Activated CD8-positive, alpha-beta memory T cell treated with anti-CD3 and anti-CD28 coated beads, Interleukin-2, amount 50 U/mL, for 4 hours (primary cell): ENCODE results near the gene RNF215.
"Not testable (repeated sequence)": the region's sequence is repeated elsewhere in the genome, so short reads cannot be mapped to it uniquely, and the experiment has no call there.

Experiments
- DNase-seq: peaks from one replicate; pipeline ENCODE4 v3.0.0-alpha.2; 2020

The RNF215 gene

DNA sequence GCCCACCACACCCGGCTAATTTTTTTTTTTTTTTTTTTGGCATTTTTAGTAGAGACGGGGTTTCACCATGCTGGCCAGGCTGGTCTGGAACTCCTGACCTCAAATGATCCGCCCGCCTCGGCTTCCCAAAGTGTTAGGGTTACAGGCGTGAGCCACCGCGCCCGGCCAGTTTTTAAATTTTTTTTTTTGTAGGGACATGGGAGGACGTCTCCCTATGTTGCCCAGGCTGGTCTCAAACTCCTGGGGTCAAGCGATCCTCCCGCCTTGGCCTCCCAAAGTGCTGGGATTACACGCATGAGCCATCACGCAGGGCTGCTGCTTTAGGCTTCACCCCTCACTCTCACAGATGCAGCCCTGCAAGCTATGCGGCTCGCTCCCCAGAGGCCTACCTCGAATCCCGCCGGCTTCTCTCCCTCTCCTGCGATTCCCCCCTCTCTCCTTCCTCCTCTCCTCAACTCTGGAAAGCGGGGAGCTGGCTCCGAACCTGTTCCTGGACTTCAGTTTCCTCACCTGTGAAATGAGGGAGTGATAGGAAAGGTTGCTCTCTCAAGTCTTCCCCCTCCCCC, 29.5 kb downstream of the RNF215 start:
- no peak for DNase-seq

DNA sequence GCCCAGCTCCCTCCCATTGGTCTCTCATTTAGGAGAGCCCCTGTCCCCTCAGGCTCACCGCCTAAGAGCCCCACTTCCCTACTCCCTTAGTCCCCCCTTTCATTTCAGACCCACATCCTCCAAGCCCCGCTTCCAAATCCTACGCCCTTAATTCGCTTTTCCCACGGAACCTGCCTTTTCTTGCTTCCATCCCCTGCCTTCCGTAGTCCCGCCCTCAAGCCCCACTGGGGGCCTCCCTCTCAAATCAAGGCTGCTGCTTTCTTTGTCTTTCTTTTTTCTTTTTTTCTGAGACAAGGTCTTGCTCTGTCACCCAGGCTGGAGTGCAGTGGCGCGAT, 30.0 kb downstream of the RNF215 start:
- no peak for DNase-seq

DNA sequence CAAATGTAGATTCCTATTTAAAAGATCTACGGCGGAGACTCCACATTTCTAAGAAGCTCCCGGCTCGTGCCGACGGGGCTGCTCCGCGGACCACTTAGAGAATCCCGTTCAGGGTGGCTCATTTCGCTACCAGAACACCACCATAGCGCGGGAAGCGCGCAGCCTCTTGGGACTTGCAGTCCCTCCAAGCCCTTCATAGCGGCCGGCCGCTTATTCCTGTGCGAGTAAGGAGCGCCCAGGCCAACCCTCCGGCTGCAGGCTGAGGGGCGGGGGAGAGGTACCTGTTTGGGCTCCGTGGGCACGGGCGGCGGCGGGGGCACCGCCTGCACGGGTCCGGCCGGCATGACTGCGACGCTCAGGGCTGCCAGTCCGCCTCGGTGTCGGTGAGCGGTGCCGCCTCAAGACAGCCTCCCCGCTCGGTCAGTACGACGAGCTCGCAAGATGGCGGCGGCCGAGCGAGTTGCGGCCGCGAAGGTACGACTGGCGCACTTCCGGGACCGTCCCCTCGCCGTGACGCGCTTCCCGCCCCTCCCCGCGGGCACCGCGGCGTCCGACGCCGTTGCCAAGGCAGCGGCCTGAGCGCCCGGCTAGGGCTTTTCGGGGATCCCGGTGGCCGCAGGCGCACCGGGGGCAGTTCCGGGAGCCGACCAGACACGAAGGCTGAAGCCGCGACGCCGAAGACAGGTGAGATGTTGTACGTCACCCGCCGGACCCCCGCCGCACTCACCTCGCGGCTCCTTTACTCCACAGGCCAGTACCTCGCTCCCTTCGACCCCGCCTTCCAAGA, 30.6 kb downstream of the RNF215 start, which contains the start of the genes CCDC157 and SF3A1:
Gene CCDC157, plus strand, starts transcription at position 559 of the 787 bp plus-strand sequence. CDS start 8,994 bp downstream, outside the sequence.
Gene SF3A1, minus strand, starts transcription at position 446 of the 787 bp plus-strand sequence. Its CDS starts 102 bp downstream, at position 344.
- DNase-seq = peak; percentile 87

DNA sequence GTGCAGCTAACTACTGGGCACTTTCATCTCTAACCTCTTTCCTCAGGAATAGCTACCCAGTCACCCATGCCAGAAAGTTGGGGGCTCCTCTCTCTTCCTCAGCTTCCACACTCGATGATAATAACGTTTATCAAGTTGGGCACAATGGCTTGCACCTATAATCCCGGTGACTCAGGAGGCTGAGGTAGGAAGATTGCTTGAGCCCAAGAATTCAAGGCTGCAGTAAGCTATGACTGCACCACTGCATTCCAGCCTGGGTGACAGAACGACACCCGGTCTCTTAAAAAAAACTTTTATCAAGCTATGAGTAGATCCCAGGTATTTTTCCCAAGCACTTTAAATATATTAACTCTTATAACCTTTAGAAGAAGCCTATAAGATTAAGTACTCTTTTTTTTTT, 32.6 kb downstream of the RNF215 start:
- DNase-seq = no peak

DNA sequence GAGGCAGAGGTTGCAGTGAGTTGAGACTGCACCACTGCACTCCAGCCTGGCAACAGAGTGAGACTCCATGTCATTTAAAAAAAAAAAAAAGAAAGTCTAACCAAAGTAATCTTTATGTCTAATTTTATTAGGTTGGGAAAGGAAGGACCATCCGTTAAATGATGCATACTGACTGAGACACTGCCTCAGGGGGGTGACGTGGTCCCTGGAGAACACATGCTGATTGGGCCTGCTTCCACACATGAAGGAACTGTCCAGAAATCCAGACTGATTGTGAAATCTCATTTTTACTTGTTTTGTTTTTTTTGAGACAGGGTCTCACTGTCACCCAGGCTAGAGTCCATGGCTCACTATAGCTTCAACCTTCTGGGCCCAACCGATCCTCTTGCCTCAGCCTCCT, 36.0 kb downstream of the RNF215 start:
- DNase-seq = no peak

DNA sequence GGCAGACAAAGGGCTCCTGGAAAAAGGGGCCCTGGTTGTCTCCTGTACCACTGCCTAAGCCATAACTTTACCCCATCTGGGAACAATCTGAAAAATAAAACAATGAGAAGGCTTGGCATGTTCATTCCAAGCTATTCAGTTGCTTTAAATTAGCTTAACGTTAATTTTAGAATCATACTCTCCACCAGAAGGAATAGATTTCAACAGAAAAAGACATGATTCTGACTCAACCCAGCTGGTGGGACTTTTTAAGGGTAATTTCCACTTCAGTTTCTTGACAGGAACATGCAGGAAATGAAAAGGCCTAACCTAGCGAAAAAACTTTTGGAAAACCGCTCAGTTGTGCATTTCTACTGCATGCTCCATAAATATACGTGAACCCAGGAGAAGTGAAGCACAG, 38.4 kb downstream of the RNF215 start:
- DNase-seq = no peak

DNA sequence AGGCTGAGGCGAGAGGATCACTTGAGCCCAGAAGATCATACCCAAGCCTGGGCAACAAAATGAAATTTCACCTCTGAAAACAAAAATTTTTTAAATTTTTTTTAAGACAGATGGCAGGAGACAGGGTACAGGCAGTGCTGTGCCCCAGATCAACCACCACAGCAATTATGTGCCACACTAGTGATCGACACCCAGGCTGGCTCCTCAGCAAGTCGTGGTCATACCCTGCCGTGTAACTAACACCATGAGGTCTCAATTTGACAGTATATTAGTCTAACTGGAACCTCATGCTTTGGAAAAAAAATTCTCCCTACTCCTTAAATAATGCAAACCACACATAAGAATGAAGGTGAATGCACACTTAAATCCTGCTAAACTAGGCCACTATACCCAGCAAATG, 38.8 kb downstream of the RNF215 start:
- DNase-seq = no peak

DNA sequence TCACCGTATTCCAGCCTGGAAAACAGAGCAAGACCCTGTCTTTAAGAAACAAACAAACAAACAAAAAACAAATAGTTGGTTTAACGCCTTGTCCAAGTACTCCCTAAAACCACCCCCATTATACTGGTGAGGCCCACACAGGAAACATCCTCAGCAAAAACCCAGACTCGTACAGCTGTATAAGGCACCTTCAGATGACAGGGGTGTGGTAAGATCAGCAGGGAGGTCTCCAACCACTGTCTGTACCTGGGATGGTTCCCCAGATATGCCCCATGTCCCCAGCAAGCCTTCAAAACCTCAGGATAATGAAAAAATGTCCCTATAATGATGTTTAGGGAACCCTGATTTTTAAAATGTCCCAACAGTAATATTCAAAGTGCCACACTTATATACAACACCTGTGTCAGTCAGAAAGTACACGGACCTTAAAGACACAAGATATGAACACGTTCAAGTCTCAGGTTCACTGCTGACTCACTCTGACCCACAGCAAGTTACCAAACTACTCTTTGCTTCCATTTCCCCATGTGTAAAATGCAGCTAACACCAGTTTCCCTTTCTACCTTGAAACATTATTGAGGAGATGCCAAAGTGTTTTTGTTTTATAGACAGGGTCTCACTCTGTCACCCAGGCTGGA, 39.8 kb downstream of the RNF215 start:
- no peak for DNase-seq

DNA sequence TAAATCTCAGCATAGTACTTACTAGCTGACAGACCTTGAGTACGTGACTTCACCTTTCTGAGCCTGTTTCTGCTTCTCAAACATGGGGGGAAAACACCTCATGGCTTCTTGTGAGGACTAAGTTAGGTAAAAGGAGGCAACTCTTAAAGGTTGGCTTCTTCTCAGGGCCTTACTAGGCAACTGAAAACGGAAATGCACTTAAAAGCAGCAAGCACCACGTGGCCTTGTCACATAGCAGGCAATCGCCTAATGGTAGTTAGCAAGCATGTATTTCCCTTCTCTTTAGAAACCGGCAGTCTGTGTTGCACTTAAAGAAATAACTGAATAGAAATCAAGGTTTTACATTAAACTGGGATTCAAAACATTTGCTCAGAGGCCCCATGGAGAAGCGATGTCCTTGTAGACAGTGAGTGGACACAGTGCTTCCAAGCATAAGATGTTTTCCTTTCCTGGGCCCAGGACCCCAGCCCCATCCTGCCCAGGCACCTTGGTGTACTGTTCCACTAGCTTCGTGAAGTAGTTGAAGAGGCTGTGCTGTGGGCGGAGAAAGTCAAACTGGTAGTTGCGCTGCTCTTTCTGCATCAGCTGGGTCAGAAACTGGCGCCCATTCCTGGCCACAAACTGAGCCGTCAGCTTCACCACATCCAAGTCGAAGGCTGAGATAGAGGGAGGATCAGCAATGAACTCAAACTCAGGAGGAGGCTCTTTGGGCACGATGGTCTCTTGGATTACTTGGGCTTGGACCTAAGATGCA, 42.6 kb downstream of the RNF215 start:
- DNase-seq = no peak

DNA sequence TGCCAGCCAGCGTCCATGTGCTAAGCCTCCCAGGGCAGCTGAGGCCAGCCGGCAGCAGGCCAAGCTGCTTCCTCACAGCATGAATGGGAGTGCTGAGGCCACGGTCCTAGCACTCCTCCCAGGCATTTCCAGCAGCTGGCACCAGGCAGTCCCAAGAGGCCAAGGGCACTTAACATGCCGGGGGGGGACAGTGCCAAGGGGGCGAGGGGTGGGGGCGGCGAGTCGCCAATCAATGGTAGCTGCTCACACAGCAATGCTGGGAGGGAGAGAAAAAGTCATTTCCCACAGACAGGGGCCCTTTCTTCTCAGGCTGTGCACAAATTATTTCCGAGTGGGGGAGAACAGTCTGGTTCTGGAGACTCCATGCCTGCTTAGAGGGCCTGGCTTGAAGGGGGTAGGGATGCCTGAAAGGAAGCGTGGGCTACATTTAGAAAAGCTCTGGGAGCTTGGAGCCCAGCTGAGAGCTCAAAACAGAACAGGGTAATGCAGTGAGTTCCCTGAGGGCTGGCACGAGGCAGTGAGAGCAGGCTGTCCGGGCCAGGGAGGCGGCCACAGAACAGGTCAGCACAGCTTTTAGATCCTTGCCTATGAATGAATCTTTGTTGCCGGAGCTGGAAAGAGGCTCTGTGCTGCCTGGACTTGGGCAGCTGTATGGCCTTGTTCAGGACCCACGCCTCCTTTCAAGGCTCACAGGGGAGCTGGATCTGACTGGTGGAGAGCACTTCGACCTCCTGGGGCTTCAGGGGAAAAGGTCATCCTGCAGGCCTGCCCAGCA, 46.1 kb downstream of the RNF215 start:
- no peak for DNase-seq

DNA sequence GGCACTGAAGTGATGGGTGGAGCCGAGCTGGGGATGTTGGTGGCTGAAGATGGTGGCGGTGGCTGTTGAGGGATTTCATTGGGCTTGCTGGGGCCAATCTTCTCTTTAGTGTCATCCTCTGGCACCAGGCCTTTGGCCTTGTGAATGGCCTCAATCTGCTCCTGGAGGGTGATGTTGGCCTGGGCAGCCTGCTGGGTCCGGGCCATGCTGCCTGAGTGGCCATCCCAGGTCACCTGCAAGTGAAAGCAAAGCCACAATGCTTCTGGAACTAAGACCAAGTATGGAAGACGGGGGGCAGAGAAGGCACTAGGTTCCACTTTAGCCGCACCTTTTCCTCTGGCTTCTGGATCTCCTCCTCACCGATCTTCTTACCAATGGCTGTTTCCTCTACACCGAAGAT, 48.4 kb downstream of the RNF215 start:
- DNase-seq = no peak

DNA sequence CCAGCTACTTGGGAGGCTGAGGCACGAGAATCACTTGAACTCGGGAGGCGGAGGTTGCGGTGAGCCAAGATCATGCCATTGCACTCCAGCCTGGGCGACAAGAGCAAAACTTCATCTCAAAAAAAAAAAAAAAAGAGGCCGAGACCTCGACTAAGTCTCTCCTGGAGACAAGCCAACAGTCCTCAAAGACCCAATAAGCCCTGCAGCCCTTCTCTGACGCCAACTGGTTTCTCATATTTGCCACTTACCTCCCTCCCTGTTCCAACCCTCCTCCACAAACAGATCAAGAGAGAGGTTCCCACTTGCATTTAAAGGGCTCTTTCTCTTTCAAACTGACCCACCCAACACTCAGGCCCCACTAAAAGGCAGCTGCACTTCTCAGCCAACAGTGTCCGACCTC, 48.9 kb downstream of the RNF215 start:
- DNase-seq = not testable (repeated sequence)

DNA sequence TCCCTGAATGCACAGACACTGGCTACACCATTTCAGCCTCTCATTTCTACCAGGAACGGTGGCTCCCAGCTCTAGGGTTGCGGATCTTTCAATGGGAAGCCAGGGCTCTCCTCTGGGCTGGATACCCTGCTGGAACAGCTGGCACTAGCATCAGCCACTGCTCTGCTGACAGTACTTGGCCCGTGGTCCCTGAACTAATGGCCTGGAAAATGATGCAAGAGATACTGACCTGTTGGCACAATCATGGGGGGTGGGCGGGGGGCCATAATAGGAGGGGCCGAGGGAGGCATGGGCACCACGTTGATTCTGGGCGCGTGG, 49.8 kb downstream of the RNF215 start:
- no peak for DNase-seq

DNA sequence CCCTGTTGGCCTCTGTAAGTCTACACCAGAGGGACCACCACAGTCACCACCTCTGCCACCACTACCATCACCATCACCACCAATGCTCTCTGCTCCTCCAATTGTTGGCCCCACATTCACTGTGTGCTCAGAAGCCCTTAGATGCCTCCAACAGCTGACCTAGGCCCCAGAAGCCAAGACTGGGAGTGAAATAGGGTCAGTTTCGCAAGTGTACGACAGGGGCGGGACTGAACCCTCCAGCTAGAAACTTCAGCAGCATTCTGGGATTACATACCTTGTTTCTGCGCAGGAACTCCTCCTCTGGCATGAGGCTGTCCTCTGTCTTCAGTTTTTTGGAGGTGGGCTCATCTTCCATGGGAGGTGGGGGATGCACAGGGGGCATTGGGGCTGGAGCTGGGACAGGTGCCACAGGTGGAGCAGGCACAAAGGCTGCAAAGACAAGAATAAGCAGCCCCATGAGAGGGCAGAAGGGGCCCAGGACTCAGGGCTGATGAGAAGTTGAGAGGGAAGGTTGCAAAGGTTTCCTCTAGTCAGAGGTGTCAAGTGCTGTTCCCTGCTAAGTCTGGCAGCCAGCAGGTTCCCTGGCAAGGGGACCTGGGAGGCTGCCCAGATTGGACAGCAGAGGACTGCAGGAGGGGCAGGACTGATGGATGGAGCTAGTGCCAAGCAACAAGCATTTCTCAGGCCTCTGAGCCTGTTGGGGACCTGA, 50.3 kb downstream of the RNF215 start:
- no peak for DNase-seq

DNA sequence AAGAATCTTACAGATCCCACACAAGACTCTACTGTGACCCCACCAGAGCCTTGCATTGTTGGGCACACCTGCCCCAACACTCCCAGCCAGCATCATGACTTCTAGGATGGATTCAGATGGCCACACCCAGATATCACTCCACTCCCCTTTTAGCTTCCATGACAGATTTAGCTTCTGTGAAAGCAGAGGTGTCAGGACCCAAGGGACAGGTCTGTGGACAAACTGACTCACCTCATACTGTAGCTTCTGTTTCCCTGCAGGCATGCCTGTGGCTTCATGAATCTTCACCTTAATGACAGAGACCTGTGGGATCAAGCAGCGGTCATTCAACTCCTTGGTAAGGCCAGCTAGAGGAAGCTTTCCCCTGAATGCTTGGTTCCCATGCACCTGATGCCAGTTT, 52.0 kb downstream of the RNF215 start:
- DNase-seq = no peak

DNA sequence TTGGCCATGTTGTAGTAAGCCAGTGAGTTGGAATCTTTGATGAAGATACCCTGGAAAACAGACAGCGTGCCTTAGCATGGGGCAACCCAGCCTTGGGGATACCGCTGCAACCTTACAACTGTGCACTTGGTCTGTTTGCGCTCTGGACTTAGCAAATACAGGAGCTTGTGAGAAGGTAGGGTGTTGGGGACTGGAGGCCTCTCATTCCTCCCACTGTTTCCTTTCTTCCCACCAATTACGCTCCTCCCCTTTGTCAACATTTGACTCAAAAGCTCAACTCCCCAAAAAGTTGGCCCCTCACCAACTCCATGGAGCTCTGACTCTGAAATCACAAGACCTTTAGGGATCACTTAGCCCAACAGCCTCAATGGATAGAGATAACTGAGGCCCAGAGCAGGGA, 52.6 kb downstream of the RNF215 start:
- no peak for DNase-seq

DNA sequence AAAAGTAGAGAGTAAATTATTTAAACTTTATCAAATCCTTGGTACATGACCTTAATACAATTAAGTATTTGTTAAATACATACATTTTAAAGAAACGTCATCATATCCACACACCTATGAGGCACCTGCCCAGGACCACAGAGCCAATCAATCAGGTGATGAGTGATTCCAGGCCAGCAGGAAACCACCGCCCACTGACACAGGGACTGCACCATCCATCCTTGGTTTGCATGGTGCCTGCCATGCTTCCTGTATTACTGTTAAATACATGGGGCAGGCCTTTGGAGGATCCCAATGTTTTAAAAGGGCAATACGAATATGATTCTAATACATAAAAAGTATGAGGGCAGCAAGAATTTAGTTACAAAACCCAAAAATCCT, 53.5 kb downstream of the RNF215 start:
- no peak for DNase-seq

DNA sequence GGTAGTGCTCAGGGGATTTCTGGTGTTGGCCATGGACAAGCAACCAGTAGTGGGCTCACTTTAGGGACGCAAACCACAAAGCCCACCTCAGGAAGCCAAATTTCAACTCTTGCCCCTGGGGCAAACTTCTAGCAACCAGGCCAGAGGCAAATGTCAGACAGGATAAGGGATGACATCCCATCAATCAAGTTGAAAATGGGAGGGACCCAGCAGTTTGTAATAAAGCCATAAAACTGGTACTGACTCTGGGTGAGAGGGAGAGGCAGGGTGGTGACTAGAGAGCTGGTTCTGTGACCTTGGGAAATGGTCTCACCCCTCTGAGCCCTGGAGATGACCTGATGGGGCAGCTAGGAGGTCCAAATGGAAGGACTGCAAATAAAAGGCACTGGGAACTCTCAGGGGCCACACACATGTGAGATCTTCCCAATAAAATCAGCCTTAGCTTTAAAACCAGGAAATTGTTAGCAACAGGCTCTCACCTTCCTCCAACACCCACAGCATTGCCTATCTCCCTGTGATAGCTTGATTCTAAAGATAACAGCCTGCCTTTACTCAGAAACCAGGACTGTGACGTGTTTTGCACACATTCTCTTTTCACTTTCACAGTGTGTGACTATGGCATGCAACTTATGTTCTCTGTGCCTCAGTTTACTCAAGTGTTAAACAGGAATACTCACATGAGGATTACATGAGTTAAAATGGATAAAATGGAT, 54.1 kb downstream of the RNF215 start:
- DNase-seq = no peak

DNA sequence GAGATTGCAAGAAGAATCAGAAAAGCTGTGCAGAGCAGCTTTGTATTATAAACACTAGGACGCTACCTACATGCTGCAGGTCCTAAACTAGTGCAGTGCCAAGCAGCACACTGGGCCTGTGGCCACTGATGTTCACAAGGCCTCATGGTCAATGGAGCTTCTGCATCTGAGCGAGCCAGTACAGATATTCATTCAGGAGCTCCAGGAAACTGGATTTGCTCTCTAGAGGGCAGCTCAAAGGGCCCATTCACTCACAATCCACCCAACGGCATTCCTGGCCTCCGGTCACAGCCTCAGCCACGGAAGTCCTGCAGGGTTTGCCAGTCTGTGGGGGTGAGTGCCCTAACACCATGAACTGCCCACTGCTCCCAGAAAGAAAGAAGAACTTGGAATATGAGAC, 54.7 kb downstream of the RNF215 start:
- no peak for DNase-seq
